Loucy (cell line): Measurements from ENCODE around the gene SCRN1.

Experiments
- H2AFZ ChIP-seq: fragments of 200-600 bp; sonication (generic); 2 replicates; pipeline ENCODE4 v1.6.0; 2016; ENCODE audit warnings: antibody characterized with exemption, mild to moderate bottlenecking, low read length, moderate library complexity
- H3F3A ChIP-seq: fragments of 200-600 bp; 2 replicates; pipeline ENCODE4 v1.6.0; 2016; ENCODE audit warnings: antibody characterized with exemption, low read depth, mild to moderate bottlenecking
- H3K27me3 ChIP-seq: fragments of 200-600 bp; sonication (generic); 2 replicates; pipeline ENCODE4 v1.6.1; 2014; ENCODE audit warnings: low read length, mild to moderate bottlenecking; ENCODE audit not compliant: insufficient read depth, poor library complexity, severe bottlenecking
- H3K36me3 ChIP-seq: fragments of 200-600 bp; sonication (generic); 2 replicates; pipeline ENCODE4 v1.6.1; 2016; ENCODE audit warnings: low read length; ENCODE audit not compliant: insufficient read depth
- H3K4me1 ChIP-seq: fragments of 200-600 bp; sonication (generic); 2 replicates; pipeline ENCODE4 v1.5.1; 2014; ENCODE audit warnings: low read length, mild to moderate bottlenecking; ENCODE audit not compliant: insufficient read depth, poor library complexity, severe bottlenecking
- H3K4me2 ChIP-seq: fragments of 200-600 bp; sonication (generic); 2 replicates; pipeline ENCODE4 v1.6.0; 2014; ENCODE audit warnings: antibody characterized with exemption, low read length, low read depth, mild to moderate bottlenecking; ENCODE audit not compliant: poor library complexity, severe bottlenecking
- H3K4me3 ChIP-seq: fragments of 200-600 bp; sonication (generic); 2 replicates; pipeline ENCODE4 v1.5.1; 2014; ENCODE audit warnings: low read length, mild to moderate bottlenecking, mixed read lengths; ENCODE audit not compliant: poor library complexity, severe bottlenecking
- H3K79me2 ChIP-seq: fragments of 200-600 bp; sonication (generic); 2 replicates; pipeline ENCODE4 v1.6.1; 2014; ENCODE audit warnings: low read length; ENCODE audit not compliant: insufficient read depth
- H3K9ac ChIP-seq: fragments of 200-600 bp; sonication (generic); 2 replicates; pipeline ENCODE4 v1.6.0; 2014; ENCODE audit warnings: mild to moderate bottlenecking, low read depth, low read length, moderate library complexity; ENCODE audit not compliant: poor library complexity, severe bottlenecking
- H3K9me2 ChIP-seq: fragments of 200-600 bp; sonication (generic); replicated peaks from 2 replicates; pipeline ENCODE4 v1.6.1; 2016; ENCODE audit warnings: low read depth, low read length, mixed read lengths
- H3K9me3 ChIP-seq: fragments of 200-600 bp; sonication (generic); 2 replicates; pipeline ENCODE4 v1.6.1; 2014; ENCODE audit warnings: mild to moderate bottlenecking, antibody characterized with exemption, low read length, low read depth; ENCODE audit not compliant: insufficient read depth
- H4K20me1 ChIP-seq: fragments of 200-600 bp; sonication (generic); 2 replicates; pipeline ENCODE4 v1.6.0; 2014; ENCODE audit warnings: antibody characterized with exemption, low read length, mild to moderate bottlenecking; ENCODE audit not compliant: insufficient read depth, poor library complexity, severe bottlenecking
- EZH2phosphoT487 ChIP-seq: fragments of 200-600 bp; IDR thresholded peaks from 2 replicates; pipeline ENCODE4 v1.6.1; 2018; ENCODE audit warnings: antibody characterized with exemption, mild to moderate bottlenecking, moderate library complexity, borderline replicate concordance
- TF ChIP-seq, protein P1 (sequence below): fragments of 200-600 bp; sonication (generic); conservative IDR thresholded peaks from 2 replicates; pipeline ENCODE4 v1.5.1; 2014; ENCODE audit warnings: mild to moderate bottlenecking, antibody characterized with exemption, low read length

Gene SCRN1

DNA sequence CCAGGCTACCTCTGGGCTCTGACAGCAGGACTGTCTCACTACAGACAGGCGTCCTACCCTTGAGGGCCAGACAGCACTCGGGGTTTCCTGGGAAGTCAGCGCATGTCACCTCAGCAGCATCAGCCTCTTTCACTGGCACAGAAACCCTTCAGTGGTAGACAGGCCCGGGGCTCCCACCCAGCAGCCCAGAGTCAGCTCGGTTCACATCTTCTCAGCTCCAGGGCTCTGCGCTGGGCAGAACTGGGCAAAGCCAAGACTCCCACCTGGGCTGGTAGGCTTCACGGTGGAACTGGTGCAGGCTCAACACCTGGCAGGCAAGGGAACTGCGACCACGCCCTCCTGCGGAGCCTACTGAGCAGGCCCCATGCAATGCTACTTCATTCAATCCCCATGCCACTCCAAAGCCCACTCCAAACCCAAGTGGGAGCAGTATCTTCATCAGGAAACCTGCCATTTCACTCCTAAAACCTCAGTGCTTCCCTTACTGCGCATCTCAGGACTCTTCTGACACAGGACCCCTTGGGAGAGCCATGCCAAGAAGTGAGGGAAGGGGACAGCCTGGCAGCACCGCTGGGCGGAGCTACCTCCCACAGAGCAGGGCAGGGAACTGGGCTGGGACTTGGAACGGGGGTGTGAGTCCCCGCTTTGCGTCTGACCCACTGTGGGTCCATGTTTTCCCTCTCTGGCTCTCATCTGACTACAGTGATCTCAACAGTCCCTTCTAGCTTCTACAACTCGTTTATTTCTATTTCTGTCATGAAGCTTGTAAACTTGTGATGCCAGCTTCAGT, 60.4 kb downstream of the SCRN1 start:
- H3K4me1 ChIP-seq: no peaks in the 10 kb centered on the region
- no peaks in the 10 kb centered on the region for H4K20me1 ChIP-seq
- H3K79me2 ChIP-seq: no peaks in the 10 kb centered on the region
- no peak overlapping the region for H2AFZ ChIP-seq
- no peak overlapping the region for H3K4me2 ChIP-seq
- H3F3A ChIP-seq: no peaks in the 10 kb centered on the region
- no peaks in the 10 kb centered on the region for H3K27me3 ChIP-seq
- TF ChIP-seq, protein P1, sequence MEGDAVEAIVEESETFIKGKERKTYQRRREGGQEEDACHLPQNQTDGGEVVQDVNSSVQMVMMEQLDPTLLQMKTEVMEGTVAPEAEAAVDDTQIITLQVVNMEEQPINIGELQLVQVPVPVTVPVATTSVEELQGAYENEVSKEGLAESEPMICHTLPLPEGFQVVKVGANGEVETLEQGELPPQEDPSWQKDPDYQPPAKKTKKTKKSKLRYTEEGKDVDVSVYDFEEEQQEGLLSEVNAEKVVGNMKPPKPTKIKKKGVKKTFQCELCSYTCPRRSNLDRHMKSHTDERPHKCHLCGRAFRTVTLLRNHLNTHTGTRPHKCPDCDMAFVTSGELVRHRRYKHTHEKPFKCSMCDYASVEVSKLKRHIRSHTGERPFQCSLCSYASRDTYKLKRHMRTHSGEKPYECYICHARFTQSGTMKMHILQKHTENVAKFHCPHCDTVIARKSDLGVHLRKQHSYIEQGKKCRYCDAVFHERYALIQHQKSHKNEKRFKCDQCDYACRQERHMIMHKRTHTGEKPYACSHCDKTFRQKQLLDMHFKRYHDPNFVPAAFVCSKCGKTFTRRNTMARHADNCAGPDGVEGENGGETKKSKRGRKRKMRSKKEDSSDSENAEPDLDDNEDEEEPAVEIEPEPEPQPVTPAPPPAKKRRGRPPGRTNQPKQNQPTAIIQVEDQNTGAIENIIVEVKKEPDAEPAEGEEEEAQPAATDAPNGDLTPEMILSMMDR: no peak
- no peak for TF ChIP-seq EZH2phosphoT487
- no peak overlapping the region for H3K4me3 ChIP-seq
- no peak overlapping the region for H3K9ac ChIP-seq
- H3K9me2 ChIP-seq: no peaks in the 10 kb centered on the region
- no peaks in the 10 kb centered on the region for H3K9me3 ChIP-seq
- no peaks in the 10 kb centered on the region for H3K36me3 ChIP-seq

DNA sequence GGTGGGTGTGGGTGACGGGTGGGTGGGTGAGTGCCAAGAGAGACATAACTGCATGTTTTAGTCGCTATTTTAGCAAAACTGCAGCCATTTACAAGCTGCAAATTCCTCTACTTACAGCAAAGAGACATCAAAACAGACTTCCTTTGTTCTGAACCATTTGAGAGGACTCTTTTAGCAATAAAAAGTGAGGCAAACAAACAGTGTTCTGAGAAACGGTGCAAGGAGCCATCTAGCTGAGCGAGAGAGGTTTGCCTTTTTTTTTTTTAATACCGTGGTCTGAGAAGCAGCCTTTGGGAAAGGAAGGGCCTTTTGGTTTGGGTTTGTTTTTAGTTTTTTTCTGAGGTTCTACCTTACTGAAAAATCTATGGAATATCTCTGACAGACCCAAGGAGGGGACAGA, 62.9 kb downstream of the SCRN1 start:
- Histone ChIP-seq H3K27me3 (no peaks in the 10 kb centered on the region), H3K9me2 (no peaks in the 10 kb centered on the region), H3F3A (no peaks in the 10 kb centered on the region), H3K4me2 (no peak overlapping the region), H3K9me3 (no peaks in the 10 kb centered on the region), H3K79me2 (no peaks in the 10 kb centered on the region), H3K9ac (no peak overlapping the region), H3K4me3 (no peak overlapping the region), H2AFZ (no peak overlapping the region), H3K4me1 (no peaks in the 10 kb centered on the region), H3K36me3 (no peaks in the 10 kb centered on the region), H4K20me1 (no peaks in the 10 kb centered on the region)
- TF ChIP-seq EZH2phosphoT487: no peak
- TF ChIP-seq, protein P1: no peak

DNA sequence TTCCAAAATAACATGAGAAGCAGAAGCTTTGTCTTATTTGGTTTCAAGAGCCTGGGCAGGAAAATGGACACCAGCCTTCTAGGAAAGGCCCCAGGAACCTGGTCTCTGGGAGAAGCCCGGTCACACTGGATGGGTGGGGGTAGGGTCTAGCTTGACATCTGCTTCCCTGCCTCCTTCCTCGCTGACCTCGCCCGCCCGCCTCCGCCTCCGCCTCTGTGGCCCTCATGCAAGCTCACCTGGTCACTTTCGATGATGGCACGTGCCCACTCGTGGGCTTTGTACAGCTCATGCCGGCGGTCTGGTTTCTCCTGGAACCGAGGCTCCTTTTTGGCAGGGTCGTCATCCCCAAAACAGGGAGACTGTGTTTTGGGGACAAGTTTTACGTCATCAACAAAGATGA, 63.4 kb downstream of the SCRN1 start:
- H4K20me1 ChIP-seq: no peaks in the 10 kb centered on the region
- H3K4me1 ChIP-seq: no peaks in the 10 kb centered on the region
- no peaks in the 10 kb centered on the region for H3F3A ChIP-seq
- H3K9me2 ChIP-seq: no peaks in the 10 kb centered on the region
- H2AFZ ChIP-seq: no peak overlapping the region
- no peak overlapping the region for H3K4me3 ChIP-seq
- H3K9me3 ChIP-seq: no peaks in the 10 kb centered on the region
- no peak overlapping the region for H3K4me2 ChIP-seq
- no peaks in the 10 kb centered on the region for H3K27me3 ChIP-seq
- no peaks in the 10 kb centered on the region for H3K79me2 ChIP-seq
- no peaks in the 10 kb centered on the region for H3K36me3 ChIP-seq
- H3K9ac ChIP-seq: no peak overlapping the region
- TF ChIP-seq, protein P1: no peak
- no peak for TF ChIP-seq EZH2phosphoT487
